HepG2 (cell line): Measurements from ENCODE around the gene CKLF. TPM values are rescaled to one million over a fixed set of nuclear protein-coding genes. Genes with fewer than 3 reads are reported as not detected.

Source experiments
- GATAD2A ChIP-seq: IDR thresholded peaks from 2 replicates; pipeline ENCODE4 v1.6.1; 2016
- HNRNPK ChIP-seq: fragments of 200-400 bp; formaldehyde crosslinking; IDR thresholded peaks from 2 replicates; pipeline ENCODE4 v1.6.1; 2018; ENCODE audit warnings: low read length, low read depth, moderate library complexity, mild to moderate bottlenecking; ENCODE audit not compliant: poor library complexity, severe bottlenecking
- KLF11 ChIP-seq: IDR thresholded peaks from 2 replicates; pipeline ENCODE4 v1.6.1; 2016; ENCODE audit warnings: missing compliant biosample characterization
- NKX3-1 ChIP-seq: sonication (generic); formaldehyde crosslinking; IDR thresholded peaks from 2 replicates; pipeline ENCODE4 v1.5.0; 2020; ENCODE audit warnings: missing genetic modification reagents
- NR2C2 ChIP-seq: sonication (generic); formaldehyde crosslinking; IDR thresholded peaks from 2 replicates; pipeline ENCODE4 v1.4.0; 2020; ENCODE audit warnings: missing genetic modification reagents, mild to moderate bottlenecking, moderate library complexity, borderline replicate concordance
- RFXAP ChIP-seq: sonication (generic); formaldehyde crosslinking; IDR thresholded peaks from 2 replicates; pipeline ENCODE4 v1.4.0; 2020; ENCODE audit warnings: missing genetic modification reagents, borderline replicate concordance
- TCF7 ChIP-seq: sonication (generic); IDR thresholded peaks from 2 replicates; pipeline ENCODE4 v1.6.1; 2016; ENCODE audit warnings: antibody characterized with exemption, low read depth
- ZNF256 ChIP-seq: sonication (generic); formaldehyde crosslinking; conservative IDR thresholded peaks from 2 replicates; pipeline ENCODE4 v1.4.0; 2020; ENCODE audit warnings: missing genetic modification reagents
- ZNF546 ChIP-seq: sonication (generic); formaldehyde crosslinking; conservative IDR thresholded peaks from 2 replicates; pipeline ENCODE4 v1.8.1; 2023; ENCODE audit warnings: mild to moderate bottlenecking, missing genetic modification reagents
- polyA plus RNA-seq, 8 experiments: library from polyadenylated mRNA; depleted of rRNA in 3 of 8; stranded (reverse) in 7 of 8; unstranded in 1 of 8; fragments of >200 nt; fragmentation: Illumina TruSeq in 4 of 8; extraction: Trizol in 4 of 8; gene quantifications; 2 replicates each; pipeline versions ENCODE4 v1.2.1 to v1.2.3, GENCODE V29; 2011 to 2016; ENCODE audit warnings: low read depth in 4 of 8, missing spikeins in 1 of 8, mixed read lengths in 1 of 8; ENCODE audit not compliant: insufficient read depth in 1 of 8
- total RNA-seq, 5 experiments: library from RNA; depleted of rRNA; stranded (reverse); fragments of >200 nt; fragmentation: Illumina TruSeq; extraction: Trizol; gene quantifications; 2 replicates each; pipeline ENCODE4 v1.2.3, GENCODE V29; 2016; ENCODE audit warnings: low read depth in 1 of 5
- TF ChIP-seq, protein P1 (sequence below): sonication (generic); formaldehyde crosslinking; IDR thresholded peaks from 2 replicates; pipeline ENCODE4 v1.9.0; 2021; ENCODE audit warnings: missing genetic modification reagents, mild to moderate bottlenecking, borderline replicate concordance
- TF ChIP-seq, protein P2 (sequence below): sonication (generic); formaldehyde crosslinking; conservative IDR thresholded peaks from 2 replicates; pipeline ENCODE4 v1.4.0; 2020; ENCODE audit warnings: missing genetic modification reagents
- TF ChIP-seq, protein P3 (sequence below): IDR thresholded peaks from 2 replicates; pipeline ENCODE4 v1.6.1; 2016; ENCODE audit warnings: control low read depth
- TF ChIP-seq, protein P4 (sequence below): IDR thresholded peaks from 2 replicates; pipeline ENCODE4 v1.6.1; 2016; ENCODE audit warnings: missing biosample characterization, missing genetic modification reagents, low read depth
- TF ChIP-seq, protein P5 (sequence below): sonication (generic); formaldehyde crosslinking; IDR thresholded peaks from 2 replicates; pipeline ENCODE4 v1.8.0; 2022; ENCODE audit warnings: mild to moderate bottlenecking, missing genetic modification reagents, moderate library complexity
- TF ChIP-seq, protein P6 (sequence below): sonication (generic); formaldehyde crosslinking; IDR thresholded peaks from 2 replicates; pipeline ENCODE4 v1.5.0; 2020; ENCODE audit warnings: missing genetic modification reagents

The CKLF gene
- total and polyA plus RNA-seq, 2 of the 13 experiments (the other 11 are each of a cell fraction or from before 2014, with no cell fraction given), result 120 to 167 TPM

DNA sequence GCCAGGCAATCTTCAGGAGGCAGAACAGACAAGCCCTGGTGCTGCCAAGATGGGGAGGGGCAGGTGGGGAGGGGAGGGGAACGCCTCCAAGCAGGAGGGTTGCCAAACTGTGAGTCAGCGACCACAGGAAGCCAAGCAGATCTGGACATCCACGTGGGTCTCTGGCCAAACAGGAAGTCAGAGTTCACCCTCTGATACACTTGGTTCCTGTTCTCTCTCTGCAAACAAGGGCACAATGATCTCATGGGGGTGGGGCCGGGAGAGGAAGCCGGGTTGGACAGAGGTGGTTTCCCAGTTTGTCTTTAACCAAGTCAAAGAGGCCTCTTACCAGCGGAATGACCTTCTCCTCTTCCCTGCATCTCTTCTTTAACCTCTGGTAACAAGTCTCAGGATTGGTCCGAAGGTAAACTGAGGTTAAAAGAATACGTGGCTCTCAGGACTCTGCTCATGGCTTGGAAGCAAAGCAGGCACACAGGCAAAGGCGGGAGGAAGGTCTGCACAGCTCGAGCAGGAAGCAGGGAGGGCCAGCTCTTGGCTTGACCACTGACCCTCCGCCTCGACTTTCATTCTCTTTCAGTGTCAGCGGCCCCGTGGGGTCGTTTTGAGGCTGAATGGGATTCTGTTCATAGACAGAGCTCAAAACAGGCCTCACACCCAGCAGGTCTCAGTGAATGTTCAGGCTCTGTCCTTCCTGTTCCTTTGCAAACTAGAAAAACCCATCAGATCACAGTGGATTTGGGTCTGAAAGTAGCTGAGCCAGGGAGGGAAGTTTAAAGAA lies 35.4 kb upstream of the CKLF start (continued):
- TF ChIP-seq ZNF546 (CRISPR knock-in tag) (0 out of 2 replicates have a peak, but pooled peaks have one; percentile 20), KLF11 (CRISPR knock-in tag) (no peak; the same call in none of the 2 replicates), HNRNPK (no peak), TCF7 (peak; percentile 56; the same call in 1 of the 2 replicates), RFXAP (CRISPR knock-in tag) (peak; percentile 90; the same call in 1 of the 2 replicates), GATAD2A (CRISPR knock-in tag) (peak; percentile 96), NKX3-1 (CRISPR knock-in tag) (peak; percentile 83; the same call in 1 of the 2 replicates), ZNF256 (CRISPR knock-in tag) (peak; percentile 72), NR2C2 (CRISPR knock-in tag) (peak; percentile 91)
- TF ChIP-seq, protein P1, sequence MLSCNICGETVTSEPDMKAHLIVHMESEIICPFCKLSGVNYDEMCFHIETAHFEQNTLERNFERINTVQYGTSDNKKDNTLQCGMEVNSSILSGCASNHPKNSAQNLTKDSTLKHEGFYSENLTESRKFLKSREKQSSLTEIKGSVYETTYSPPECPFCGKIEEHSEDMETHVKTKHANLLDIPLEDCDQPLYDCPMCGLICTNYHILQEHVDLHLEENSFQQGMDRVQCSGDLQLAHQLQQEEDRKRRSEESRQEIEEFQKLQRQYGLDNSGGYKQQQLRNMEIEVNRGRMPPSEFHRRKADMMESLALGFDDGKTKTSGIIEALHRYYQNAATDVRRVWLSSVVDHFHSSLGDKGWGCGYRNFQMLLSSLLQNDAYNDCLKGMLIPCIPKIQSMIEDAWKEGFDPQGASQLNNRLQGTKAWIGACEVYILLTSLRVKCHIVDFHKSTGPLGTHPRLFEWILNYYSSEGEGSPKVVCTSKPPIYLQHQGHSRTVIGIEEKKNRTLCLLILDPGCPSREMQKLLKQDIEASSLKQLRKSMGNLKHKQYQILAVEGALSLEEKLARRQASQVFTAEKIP, result no peak
- TF ChIP-seq, protein P2, sequence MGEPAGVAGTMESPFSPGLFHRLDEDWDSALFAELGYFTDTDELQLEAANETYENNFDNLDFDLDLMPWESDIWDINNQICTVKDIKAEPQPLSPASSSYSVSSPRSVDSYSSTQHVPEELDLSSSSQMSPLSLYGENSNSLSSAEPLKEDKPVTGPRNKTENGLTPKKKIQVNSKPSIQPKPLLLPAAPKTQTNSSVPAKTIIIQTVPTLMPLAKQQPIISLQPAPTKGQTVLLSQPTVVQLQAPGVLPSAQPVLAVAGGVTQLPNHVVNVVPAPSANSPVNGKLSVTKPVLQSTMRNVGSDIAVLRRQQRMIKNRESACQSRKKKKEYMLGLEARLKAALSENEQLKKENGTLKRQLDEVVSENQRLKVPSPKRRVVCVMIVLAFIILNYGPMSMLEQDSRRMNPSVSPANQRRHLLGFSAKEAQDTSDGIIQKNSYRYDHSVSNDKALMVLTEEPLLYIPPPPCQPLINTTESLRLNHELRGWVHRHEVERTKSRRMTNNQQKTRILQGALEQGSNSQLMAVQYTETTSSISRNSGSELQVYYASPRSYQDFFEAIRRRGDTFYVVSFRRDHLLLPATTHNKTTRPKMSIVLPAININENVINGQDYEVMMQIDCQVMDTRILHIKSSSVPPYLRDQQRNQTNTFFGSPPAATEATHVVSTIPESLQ (CRISPR knock-in tag), result peak; percentile 50; the same call in 1 of the 2 replicates
- TF ChIP-seq, protein P3, sequence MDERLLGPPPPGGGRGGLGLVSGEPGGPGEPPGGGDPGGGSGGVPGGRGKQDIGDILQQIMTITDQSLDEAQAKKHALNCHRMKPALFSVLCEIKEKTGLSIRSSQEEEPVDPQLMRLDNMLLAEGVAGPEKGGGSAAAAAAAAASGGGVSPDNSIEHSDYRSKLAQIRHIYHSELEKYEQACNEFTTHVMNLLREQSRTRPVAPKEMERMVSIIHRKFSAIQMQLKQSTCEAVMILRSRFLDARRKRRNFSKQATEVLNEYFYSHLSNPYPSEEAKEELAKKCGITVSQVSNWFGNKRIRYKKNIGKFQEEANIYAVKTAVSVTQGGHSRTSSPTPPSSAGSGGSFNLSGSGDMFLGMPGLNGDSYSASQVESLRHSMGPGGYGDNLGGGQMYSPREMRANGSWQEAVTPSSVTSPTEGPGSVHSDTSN, result no peak
- TF ChIP-seq, protein P4, sequence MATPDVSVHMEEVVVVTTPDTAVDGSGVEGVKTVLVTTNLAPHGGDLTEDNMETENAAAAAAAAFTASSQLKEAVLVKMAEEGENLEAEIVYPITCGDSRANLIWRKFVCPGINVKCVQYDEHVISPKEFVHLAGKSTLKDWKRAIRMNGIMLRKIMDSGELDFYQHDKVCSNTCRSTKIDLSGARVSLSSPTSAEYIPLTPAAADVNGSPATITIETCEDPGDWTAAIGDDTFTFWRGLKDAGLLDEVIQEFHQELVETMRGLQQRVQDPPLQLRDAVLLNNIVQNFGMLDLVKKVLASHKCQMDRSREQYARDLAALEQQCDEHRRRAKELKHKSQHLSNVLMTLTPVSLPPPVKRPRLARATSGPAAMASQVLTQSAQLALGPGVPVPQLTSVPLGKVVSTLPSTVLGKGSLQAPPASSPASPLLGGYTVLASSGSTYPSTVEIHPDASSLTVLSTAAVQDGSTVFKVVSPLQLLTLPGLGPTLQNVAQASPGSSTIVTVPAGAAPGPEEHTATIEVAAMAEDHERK (CRISPR knock-in tag), result no peak
- TF ChIP-seq, protein P5, sequence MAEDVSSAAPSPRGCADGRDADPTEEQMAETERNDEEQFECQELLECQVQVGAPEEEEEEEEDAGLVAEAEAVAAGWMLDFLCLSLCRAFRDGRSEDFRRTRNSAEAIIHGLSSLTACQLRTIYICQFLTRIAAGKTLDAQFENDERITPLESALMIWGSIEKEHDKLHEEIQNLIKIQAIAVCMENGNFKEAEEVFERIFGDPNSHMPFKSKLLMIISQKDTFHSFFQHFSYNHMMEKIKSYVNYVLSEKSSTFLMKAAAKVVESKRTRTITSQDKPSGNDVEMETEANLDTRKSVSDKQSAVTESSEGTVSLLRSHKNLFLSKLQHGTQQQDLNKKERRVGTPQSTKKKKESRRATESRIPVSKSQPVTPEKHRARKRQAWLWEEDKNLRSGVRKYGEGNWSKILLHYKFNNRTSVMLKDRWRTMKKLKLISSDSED, result no peak
- TF ChIP-seq, protein P6, sequence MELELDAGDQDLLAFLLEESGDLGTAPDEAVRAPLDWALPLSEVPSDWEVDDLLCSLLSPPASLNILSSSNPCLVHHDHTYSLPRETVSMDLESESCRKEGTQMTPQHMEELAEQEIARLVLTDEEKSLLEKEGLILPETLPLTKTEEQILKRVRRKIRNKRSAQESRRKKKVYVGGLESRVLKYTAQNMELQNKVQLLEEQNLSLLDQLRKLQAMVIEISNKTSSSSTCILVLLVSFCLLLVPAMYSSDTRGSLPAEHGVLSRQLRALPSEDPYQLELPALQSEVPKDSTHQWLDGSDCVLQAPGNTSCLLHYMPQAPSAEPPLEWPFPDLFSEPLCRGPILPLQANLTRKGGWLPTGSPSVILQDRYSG (CRISPR knock-in tag), result peak; percentile 84; the same call in 1 of the 2 replicates
